HG03280 (cell line): ENCODE measurements around the gene SVBP.

Experiments
- ATAC-seq: cut with Tn5 transposase; IDR thresholded peaks from one replicate; pipeline ENCODE4 v1.9.1; 2021; ENCODE audit warnings: mild to moderate bottlenecking, moderate library complexity; ENCODE audit not compliant: unreplicated experiment

SVBP gene

DNA sequence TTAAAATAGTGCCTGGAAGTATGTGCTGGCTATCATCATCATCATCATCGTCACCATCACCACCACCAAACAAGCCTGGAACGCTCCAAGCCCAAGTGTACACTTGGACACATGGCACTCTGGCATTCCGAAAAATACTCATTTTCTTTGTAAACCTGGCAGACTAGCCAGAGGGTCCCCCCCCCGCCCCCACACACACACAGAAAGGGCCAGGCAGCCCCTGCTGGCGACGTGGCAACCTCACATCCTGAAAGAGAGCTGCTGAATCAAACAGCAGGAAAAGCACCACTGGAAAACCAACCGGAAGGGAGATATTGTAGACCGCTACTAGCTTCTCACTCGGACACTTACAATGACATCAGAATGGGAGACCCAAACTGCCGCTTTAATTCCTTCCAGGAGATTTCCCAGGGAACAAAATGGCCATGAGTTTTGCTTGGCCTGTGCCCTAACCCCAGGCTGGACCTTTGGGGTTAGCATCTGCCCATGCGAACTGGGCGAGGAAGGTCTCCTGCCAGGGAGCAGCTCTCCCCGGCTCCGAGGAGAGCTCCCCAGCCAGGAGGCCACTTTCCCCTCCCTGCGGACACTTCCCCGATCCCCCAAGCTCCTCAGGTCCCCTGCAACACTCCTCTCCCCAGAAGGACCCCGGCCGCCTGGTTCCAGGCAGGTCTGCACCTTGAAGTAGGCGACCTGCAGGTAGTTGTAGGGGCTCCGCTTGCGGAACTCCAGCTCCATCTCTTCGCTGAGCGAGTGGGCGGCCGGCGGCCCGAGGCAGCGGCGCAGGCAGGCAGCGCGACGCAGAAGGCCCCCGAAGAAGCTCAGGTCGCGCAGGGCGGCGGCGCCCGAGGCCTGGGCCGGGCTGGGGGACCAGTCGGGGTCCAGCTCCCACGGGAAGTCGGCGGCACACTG, 51.1 kb downstream of the SVBP start:
- ATAC-seq: peak; percentile 23

DNA sequence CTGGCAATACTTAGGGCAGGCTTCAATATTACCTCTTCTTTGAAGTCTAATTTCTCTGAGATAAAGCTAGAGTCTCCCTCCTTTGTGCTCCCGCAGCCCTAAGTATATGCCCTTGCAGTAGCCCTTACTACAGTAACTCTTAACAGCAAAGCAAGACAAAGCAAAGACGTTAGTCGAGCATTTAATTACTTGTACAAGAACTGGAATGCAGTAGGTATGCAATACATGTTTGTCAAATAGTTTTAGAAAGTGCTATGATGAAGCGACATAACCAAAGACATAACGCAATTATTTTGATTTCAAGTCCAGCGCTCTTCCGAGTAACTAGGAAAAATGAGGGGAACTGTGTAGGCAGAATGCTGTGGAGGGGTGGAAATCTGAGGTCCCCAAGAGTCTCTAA, 51.9 kb downstream of the SVBP start:
- no peak for ATAC-seq

DNA sequence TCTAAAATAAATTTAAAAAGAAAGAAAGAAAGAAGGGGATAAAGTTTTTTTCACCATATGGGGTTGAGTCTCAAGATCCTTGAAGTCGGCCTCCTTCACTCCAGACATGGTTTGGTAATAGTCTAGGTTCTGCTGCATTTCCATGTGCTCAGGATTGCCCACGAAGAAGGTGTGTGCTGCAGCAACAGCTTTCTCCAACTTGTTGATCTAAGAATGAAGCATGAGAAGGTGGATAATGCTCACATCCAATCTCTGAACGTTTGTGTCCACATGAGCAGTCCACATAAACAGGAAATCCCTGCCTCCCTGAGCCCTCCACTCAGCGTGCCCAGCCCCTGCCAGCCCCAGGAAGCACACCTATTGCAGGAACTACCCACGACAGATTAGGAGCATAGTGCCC, 54.9 kb downstream of the SVBP start:
- ATAC-seq: no peak

DNA sequence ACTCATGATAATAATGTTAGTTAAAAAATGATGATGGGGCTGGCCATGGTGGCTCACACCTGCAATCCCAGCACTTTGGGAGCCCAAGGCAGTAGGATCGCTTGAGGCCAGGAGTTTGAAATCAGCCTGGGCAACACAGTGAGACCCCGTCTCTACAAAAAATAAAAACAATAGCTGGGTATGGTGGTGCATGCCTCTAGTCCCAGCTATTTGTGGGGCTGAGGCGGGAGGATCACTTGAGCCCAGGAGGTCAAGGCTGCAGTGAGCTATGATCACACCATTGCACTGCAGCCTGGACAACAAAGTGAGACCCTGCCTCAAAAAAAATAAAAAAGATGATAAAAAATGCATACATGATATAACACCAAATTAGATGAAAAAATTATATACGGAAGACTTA, 55.6 kb downstream of the SVBP start:
- no peak for ATAC-seq

DNA sequence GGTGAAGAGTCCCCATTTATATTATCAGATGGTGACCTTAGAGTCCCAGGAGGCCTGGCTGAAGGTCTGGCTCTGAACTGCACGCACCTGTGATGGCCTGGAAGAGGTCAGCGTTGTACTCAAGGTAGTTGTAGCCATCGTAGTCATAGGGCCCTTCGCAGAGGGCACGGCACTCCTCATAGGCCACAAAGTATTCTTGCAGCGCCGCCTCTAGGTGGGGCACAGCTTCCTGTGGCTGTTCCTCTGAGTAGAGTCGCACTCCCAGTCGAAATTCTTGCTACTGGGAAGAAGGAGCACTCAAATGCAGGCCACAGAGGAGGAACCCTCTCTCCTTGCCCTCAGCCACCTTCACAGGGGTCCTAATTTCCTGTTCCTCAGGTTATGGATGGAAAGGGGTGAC, 58.1 kb downstream of the SVBP start:
- no peak for ATAC-seq

- ATAC-seq: no peak
These were observed 58.6 kb downstream of the SVBP start for GRCh38 chr1:42758641-42759040.

- no peak for ATAC-seq
These were observed 59.3 kb downstream of the SVBP start for GRCh38 chr1:42757892-42758275.
